Type B pancreatic cell (in vitro differentiated cells): ENCODE measurements around the gene PDE10A. TPM values are rescaled to one million over a fixed set of nuclear protein-coding genes. Genes with fewer than 3 reads are reported as not detected.

Source experiments
- DNase-seq: peaks from one replicate; pipeline ENCODE4 v3.0.0; 2021; ENCODE audit warnings: mixed read lengths; ENCODE audit not compliant: unreplicated experiment; ENCODE audit errors: extremely low spot score
- H3K27ac Mint-ChIP-seq: 2 replicates; pipeline ENCODE4 v1.8.0; 2021; ENCODE audit warnings: mild to moderate bottlenecking, mixed read lengths
- H3K27me3 Mint-ChIP-seq: 2 replicates; pipeline ENCODE4 v1.8.0; 2021; ENCODE audit warnings: mixed read lengths
- H3K36me3 Mint-ChIP-seq: 2 replicates; pipeline ENCODE4 v1.8.0; 2021; ENCODE audit warnings: mixed read lengths
- H3K4me1 Mint-ChIP-seq: one replicate; pipeline ENCODE4 v1.8.0; 2021; ENCODE audit warnings: mixed read lengths; ENCODE audit not compliant: unreplicated experiment
- H3K4me3 Mint-ChIP-seq: 2 replicates; pipeline ENCODE4 v1.8.0; 2021; ENCODE audit warnings: mild to moderate bottlenecking, mixed read lengths
- H3K9me3 Mint-ChIP-seq: 2 replicates; pipeline ENCODE4 v1.8.0; 2021; ENCODE audit warnings: mixed read lengths
- CTCF ChIP-seq: fragments of 200-600 bp; sonication (generic); conservative IDR thresholded peaks from 2 replicates; pipeline ENCODE4 v1.5.0; 2021; ENCODE audit warnings: antibody characterized with exemption, mild to moderate bottlenecking
- total RNA-seq: library from RNA; stranded (reverse); gene quantifications from 2 replicates; pipeline ENCODE4 v1.2.1, GENCODE V29; 2021; ENCODE audit warnings: low replicate concordance

PDE10A gene
- total RNA-seq, 1 donor from 2014 or later, result 10.8 TPM

- Mint-ChIP-seq H3K4me1 (peaks cover 7% of the 10 kb centered on the region), H3K9me3 (peaks cover 5% of the 10 kb centered on the region), H3K36me3 (no peaks in the 10 kb centered on the region), H3K4me3 (no peak overlapping the region), H3K27ac (no peak overlapping the region), H3K27me3 (no peaks in the 10 kb centered on the region)
- TF ChIP-seq CTCF, result no peak
- DNase-seq, result no peak
Measured at GRCh38 chr6:165486183-165487137, 176.6 kb downstream of the PDE10A start.

GRCh38 chr6:165484178-165484889, 178.7 kb downstream of the PDE10A start:
- H3K4me1 Mint-ChIP-seq, result peaks cover 7% of the 10 kb centered on the region
- H3K9me3 Mint-ChIP-seq, result peaks cover 5% of the 10 kb centered on the region
- H3K27ac Mint-ChIP-seq, result no peak overlapping the region
- H3K36me3 Mint-ChIP-seq, result no peaks in the 10 kb centered on the region
- no peak for DNase-seq
- no peaks in the 10 kb centered on the region for H3K27me3 Mint-ChIP-seq
- TF ChIP-seq CTCF, result no peak
- no peak overlapping the region for H3K4me3 Mint-ChIP-seq

- Mint-ChIP-seq H3K4me1 (peaks cover 7% of the 10 kb centered on the region), H3K9me3 (peaks cover 5% of the 10 kb centered on the region), H3K4me3 (no peak overlapping the region), H3K27ac (no peak overlapping the region), H3K36me3 (no peaks in the 10 kb centered on the region), H3K27me3 (no peaks in the 10 kb centered on the region)
- TF ChIP-seq CTCF, result no peak
- no peak for DNase-seq
Measured at GRCh38 chr6:165481921-165482320, 181.1 kb downstream of the PDE10A start.

- Mint-ChIP-seq H3K27me3 (no peaks in the 10 kb centered on the region), H3K9me3 (peaks cover 5% of the 10 kb centered on the region), H3K4me1 (peaks cover 7% of the 10 kb centered on the region), H3K4me3 (no peak overlapping the region), H3K36me3 (no peaks in the 10 kb centered on the region), H3K27ac (no peak overlapping the region)
- no peak for TF ChIP-seq CTCF
- DNase-seq, result no peak
Measured at GRCh38 chr6:165480916-165481315, 182.1 kb downstream of the PDE10A start.

- no peaks in the 10 kb centered on the region for H3K4me1 Mint-ChIP-seq
- no peaks in the 10 kb centered on the region for H3K9me3 Mint-ChIP-seq
- TF ChIP-seq CTCF, result no peak
- no peak for DNase-seq
- H3K27ac Mint-ChIP-seq, result no peak overlapping the region
- no peak overlapping the region for H3K4me3 Mint-ChIP-seq
- H3K27me3 Mint-ChIP-seq, result no peaks in the 10 kb centered on the region
- no peaks in the 10 kb centered on the region for H3K36me3 Mint-ChIP-seq
Measured at GRCh38 chr6:165478581-165478980, 184.5 kb downstream of the PDE10A start.
